ENCODE data around the gene F7. TPM values are rescaled to one million over a fixed set of nuclear protein-coding genes. Genes with fewer than 3 reads are reported as not detected.
"Not testable (repeated sequence)": the region's sequence is repeated elsewhere in the genome, so short reads cannot be mapped to it uniquely, and the experiment has no call there.

The F7 gene
- total and polyA plus RNA-seq, 2 of the 4 experiments (the other 2 are of a cell fraction): under 0.01 to 0.07 TPM

GRCh38 chr13:113102302-113102701 lies 3.3 kb upstream of the F7 start:
- H3K4ac ChIP-seq (ENCODE audit: low read depth, low read length); H3K9ac ChIP-seq (ENCODE audit: low read depth, low read length); H3K56ac ChIP-seq (ENCODE audit: extremely low read depth, insufficient read depth, low read length); H3K14ac ChIP-seq (replicated peaks; ENCODE audit: low read depth, low read length); intact Hi-C loops (cut with micrococcal nuclease); H2AK5ac ChIP-seq (ENCODE audit: low read depth, low read length); H3K4me2 ChIP-seq (ENCODE audit: low read depth, low read length); BruUV-seq (replicated peaks); H2BK5ac ChIP-seq (ENCODE audit: low read depth, low read length, poor library complexity, severe bottlenecking); in situ Hi-C loops (cut with MboI; ENCODE audit: low sequenced_read_pairs); H3K36me3 ChIP-seq (ENCODE audit: control insufficient read depth, insufficient read depth, low read length); H2BK15ac ChIP-seq (ENCODE audit: low read depth, low read length); H2BK20ac ChIP-seq (ENCODE audit: low read depth, low read length); H3K9me3 ChIP-seq (ENCODE audit: control insufficient read depth, insufficient read depth, low read length); H4K91ac ChIP-seq (ENCODE audit: insufficient read depth, low read depth, low read length); H3K4me3 ChIP-seq (ENCODE audit: insufficient read depth, low read depth, low read length); H3K23ac ChIP-seq (ENCODE audit: low read depth, low read length); DNase-seq; H4K20me1 ChIP-seq (ENCODE audit: insufficient read depth, low read length); ATAC-seq (ENCODE audit: low read depth); H3K18ac ChIP-seq (ENCODE audit: low read depth, low read length); H3K9me1 ChIP-seq (ENCODE audit: insufficient read depth, low read length); dilution Hi-C loops (cut with HindIII; ENCODE audit: low sequenced_read_pairs, unreplicated experiment); CTCF ChIA-PET; POLR2A ChIA-PET (ENCODE audit: unreplicated experiment); H3K4me1 ChIP-seq (ENCODE audit: control insufficient read depth, insufficient read depth, low read length); H2BK120ac ChIP-seq (ENCODE audit: low read depth, low read length); H3K27ac ChIP-seq (ENCODE audit: insufficient read depth, low read length); H4K8ac ChIP-seq (ENCODE audit: low read depth in 2 of 2, low read length in 2 of 2); H4K5ac ChIP-seq (ENCODE audit: low read depth, low read length); H3K79me1 ChIP-seq (ENCODE audit: low read depth in 1 of 2, low read length in 2 of 2); H2AFZ ChIP-seq (replicated peaks; ENCODE audit: low read length, poor library complexity): not testable (repeated sequence)
- WGBS, 2 experiments (ENCODE audit: extremely low coverage in 2 of 2, insufficient read length in 1 of 2): 78% methylated on average over 6 of the region's 10 CpGs; no CpG with 5 or more reads in 1 of the 2 experiments
- Histone ChIP-seq H2AK9ac (replicated peaks; ENCODE audit: low read depth, low read length, poor library complexity) (peak overlapping the region; percentile 3), H3K27me3 (ENCODE audit: control insufficient read depth, insufficient read depth, low read length) (peaks cover 16% of the 10 kb centered on the region)
